Measurements from ENCODE around the gene KIAA0319L. TPM values are rescaled to one million over a fixed set of nuclear protein-coding genes. Genes with fewer than 3 reads are reported as not detected.

The KIAA0319L gene
- total and polyA plus RNA-seq, 9 donors = 26.7 to 45.9 (median 34.4) TPM

DNA sequence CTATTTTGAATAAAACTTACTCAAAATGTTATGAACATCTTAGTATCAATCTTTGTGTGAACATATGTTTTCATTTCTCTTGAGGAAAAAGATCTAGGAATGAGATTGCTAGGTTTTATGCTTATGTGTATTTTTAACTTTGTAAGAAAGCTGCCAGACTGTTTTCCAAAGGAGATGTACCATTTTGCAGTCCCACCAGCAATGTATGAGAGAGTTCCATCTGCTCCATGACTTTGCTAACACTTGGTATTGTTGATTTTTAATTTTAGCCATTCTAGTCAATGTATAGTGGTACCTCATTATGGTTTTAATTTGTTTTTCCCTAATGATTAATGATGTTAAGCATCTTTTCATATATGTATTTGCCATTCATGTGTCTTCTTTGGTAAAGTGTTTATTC is 156.2 kb downstream of the KIAA0319L start:
- Histone ChIP-seq H3K27me3 (ENCODE audit: control insufficient read depth, insufficient read depth, low read length) (no peaks in the 10 kb centered on the region), H3K4me1 (ENCODE audit: control insufficient read depth, insufficient read depth, low read length) (no peaks in the 10 kb centered on the region), H3K4me3 (ENCODE audit: low read length) (no peak overlapping the region), H3K9me3 (replicated peaks; ENCODE audit: control insufficient read depth, low read depth, low read length) (no peaks in the 10 kb centered on the region), H3K27ac (ENCODE audit: low read length) (no peak overlapping the region), H3K36me3 (ENCODE audit: control insufficient read depth, insufficient read depth, low read length) (peaks cover 29% of the 10 kb centered on the region)
- DNase-seq = no peak

DNA sequence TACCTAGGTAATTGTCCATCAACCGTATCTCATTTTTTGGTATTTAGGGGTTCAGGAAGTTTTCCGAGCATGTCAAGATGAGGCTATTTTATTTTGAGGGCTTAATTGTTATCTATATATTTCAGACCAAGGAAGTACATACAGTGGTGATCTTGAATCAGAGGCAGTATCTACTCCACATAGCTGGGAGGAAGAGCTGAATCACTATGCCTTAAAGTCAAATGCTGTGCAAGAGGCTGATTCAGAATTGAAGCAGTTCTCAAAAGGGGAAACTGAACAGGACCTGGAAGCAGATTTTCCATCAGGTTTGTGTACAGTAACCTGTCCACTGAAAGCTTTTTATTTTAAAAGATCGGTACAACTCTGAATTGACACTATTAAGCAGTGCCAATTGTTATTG is 158.5 kb downstream of the KIAA0319L start:
- H3K4me1 ChIP-seq (ENCODE audit: control insufficient read depth, insufficient read depth, low read length) = no peaks in the 10 kb centered on the region
- no CpG with 5 or more reads among the region's 3 CpGs for WGBS (ENCODE audit: insufficient coverage)
- H3K27me3 ChIP-seq (ENCODE audit: control insufficient read depth, insufficient read depth, low read length) = no peaks in the 10 kb centered on the region
- H3K27ac ChIP-seq (ENCODE audit: low read length) = no peak overlapping the region
- no peak for DNase-seq
- no peak overlapping the region for H3K4me3 ChIP-seq (ENCODE audit: low read length)
- H3K36me3 ChIP-seq (ENCODE audit: control insufficient read depth, insufficient read depth, low read length) = peaks cover 41% of the 10 kb centered on the region
- H3K9me3 ChIP-seq (replicated peaks; ENCODE audit: control insufficient read depth, low read depth, low read length) = no peaks in the 10 kb centered on the region

DNA sequence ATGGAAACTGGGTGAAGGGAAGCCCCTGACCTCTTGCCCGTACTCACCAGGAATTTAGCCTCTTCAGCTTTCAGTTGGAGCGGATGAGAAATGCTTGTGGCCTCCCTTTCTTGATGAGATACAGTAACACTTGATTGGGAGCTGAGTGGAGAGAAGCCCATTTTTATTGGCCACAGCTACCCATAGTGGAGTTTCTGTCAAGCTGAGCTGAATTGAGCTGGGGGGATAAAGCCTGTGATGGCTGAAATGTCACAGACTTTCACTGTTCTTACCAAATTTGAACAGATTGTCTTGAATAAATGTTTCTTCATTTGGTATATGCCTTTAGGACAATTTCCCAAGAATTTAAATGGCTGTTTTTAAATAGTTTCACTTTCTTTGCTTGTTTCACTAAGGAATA is 162.8 kb downstream of the KIAA0319L start:
- Histone ChIP-seq H3K4me3 (ENCODE audit: low read length) (no peak overlapping the region), H3K27ac (ENCODE audit: low read length) (no peak overlapping the region), H3K9me3 (replicated peaks; ENCODE audit: control insufficient read depth, low read depth, low read length) (no peaks in the 10 kb centered on the region), H3K36me3 (ENCODE audit: control insufficient read depth, insufficient read depth, low read length) (peaks cover 51% of the 10 kb centered on the region), H3K4me1 (ENCODE audit: control insufficient read depth, insufficient read depth, low read length) (no peaks in the 10 kb centered on the region), H3K27me3 (ENCODE audit: control insufficient read depth, insufficient read depth, low read length) (no peaks in the 10 kb centered on the region)
- no peak for DNase-seq
- WGBS (ENCODE audit: insufficient coverage) = 100% methylated on average over 2 of the region's 2 CpGs

DNA sequence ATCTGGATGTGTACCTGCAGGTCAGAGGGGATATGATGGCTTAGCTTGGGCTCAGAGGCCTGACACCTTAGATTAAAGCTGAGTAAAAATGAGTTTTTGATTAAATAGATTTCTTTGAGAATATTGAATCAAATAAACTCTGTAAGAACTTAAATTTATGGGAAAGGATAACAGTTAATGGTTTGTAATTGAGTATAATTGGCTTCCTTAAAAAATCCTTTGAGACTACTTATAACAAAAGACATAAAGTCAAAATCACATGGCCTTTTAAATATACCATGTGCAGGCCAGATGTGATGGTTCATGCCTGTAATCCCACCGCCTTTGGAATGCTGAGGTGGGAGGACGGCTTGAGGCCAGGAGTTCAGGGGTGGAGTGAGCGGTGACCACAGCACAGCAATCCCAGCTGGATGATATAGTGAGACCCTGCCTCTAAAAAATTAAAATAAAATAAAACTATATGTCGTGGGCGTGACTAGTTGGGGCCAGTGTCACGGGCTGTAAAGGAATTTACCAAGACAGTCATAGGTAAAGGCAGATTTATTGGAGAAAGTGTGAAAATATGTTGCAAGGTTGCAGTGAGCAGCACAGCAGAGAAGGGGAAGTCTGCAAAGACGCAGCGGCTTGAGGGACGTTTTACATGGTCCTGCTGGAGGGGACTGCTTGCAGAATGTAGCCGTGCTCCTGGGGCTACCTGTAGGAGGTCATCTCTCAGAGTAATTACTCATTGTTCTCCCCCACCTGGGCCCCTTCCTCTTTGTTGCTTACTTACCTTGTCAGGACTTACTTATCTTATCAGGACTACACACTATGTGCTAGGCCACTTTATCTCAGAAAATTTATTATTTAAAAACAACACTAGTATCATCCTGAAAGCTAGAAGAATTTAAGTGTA is 166.4 kb downstream of the KIAA0319L start:
- no peak for DNase-seq

DNA sequence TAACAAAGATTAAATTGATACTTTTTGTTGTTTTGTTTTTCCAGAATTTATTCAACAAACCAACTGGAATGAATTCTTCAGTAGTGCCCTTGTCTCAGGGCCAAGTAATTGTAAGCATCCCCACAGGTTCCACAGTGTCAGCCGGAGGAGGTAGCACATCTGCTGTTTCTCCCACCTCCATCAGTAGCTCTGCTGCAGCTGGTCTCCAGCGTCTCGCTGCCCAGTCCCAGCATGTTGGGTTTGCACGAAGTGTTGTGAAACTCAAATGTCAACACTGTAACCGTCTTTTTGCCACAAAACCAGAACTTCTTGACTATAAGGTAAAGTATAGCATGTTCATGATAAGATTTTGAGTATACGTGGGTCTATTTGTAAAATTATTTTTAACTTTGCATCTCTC is 170.2 kb downstream of the KIAA0319L start:
- 45% methylated on average over 1 of the region's 6 CpGs for WGBS (ENCODE audit: insufficient coverage)
- Histone ChIP-seq H3K27me3 (ENCODE audit: control insufficient read depth, insufficient read depth, low read length) (no peaks in the 10 kb centered on the region), H3K4me1 (ENCODE audit: control insufficient read depth, insufficient read depth, low read length) (no peaks in the 10 kb centered on the region), H3K36me3 (ENCODE audit: control insufficient read depth, insufficient read depth, low read length) (peaks cover 34% of the 10 kb centered on the region), H3K4me3 (ENCODE audit: low read length) (no peak overlapping the region), H3K9me3 (replicated peaks; ENCODE audit: control insufficient read depth, low read depth, low read length) (no peaks in the 10 kb centered on the region), H3K27ac (ENCODE audit: low read length) (no peak overlapping the region)
- DNase-seq = no peak

More for the DNA sequence above, 166.4 kb downstream of the KIAA0319L start:
- H3K36me3 ChIP-seq (ENCODE audit: control insufficient read depth, insufficient read depth, low read length) = peaks cover 55% of the 10 kb centered on the region
- H3K4me3 ChIP-seq (ENCODE audit: low read length) = no peak overlapping the region
- H3K9me3 ChIP-seq (replicated peaks; ENCODE audit: control insufficient read depth, low read depth, low read length) = no peaks in the 10 kb centered on the region
- no peaks in the 10 kb centered on the region for H3K27me3 ChIP-seq (ENCODE audit: control insufficient read depth, insufficient read depth, low read length)
- no peak overlapping the region for H3K27ac ChIP-seq (ENCODE audit: low read length)
- no peaks in the 10 kb centered on the region for H3K4me1 ChIP-seq (ENCODE audit: control insufficient read depth, insufficient read depth, low read length)
- WGBS (ENCODE audit: insufficient coverage) = 29% methylated on average over 5 of the region's 10 CpGs

DNA sequence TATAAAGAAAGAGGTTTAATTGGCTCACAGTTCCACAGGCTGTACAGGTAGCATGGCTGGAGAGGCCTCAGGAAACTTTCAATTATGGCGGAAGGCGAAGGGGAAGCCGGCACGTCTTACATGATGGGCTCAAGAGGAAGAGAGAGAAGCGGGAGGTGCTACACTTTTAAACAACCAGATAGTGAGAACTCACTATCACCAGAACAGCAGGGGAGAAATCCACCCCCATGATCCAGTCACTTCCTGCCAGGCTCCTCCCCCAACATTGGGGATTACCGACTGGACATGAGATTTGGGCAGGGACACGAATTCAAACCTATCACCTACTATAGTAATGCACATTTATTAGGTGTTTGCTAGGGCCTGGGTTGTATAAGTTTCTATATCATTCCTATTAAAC is 170.9 kb downstream of the KIAA0319L start:
- no peaks in the 10 kb centered on the region for H3K4me1 ChIP-seq (ENCODE audit: control insufficient read depth, insufficient read depth, low read length)
- H3K9me3 ChIP-seq (replicated peaks; ENCODE audit: control insufficient read depth, low read depth, low read length) = no peaks in the 10 kb centered on the region
- no peak overlapping the region for H3K4me3 ChIP-seq (ENCODE audit: low read length)
- 100% methylated on average over 1 of the region's 7 CpGs for WGBS (ENCODE audit: insufficient coverage)
- H3K27ac ChIP-seq (ENCODE audit: low read length) = no peak overlapping the region
- DNase-seq = no peak
- H3K36me3 ChIP-seq (ENCODE audit: control insufficient read depth, insufficient read depth, low read length) = peaks cover 34% of the 10 kb centered on the region
- no peaks in the 10 kb centered on the region for H3K27me3 ChIP-seq (ENCODE audit: control insufficient read depth, insufficient read depth, low read length)

Other genes starting within 250 kb of the KIAA0319L start
- 9.9 TPM for gene NCDN, start 396 bp upstream of the KIAA0319L start, total RNA-seq
- gene NCDN, start 396 bp upstream of the KIAA0319L start, polyA plus RNA-seq (ENCODE audit: insufficient read depth in 1 of 8, insufficient read length in 8 of 8, low replicate concordance in 1 of 8) = 10 to 100 TPM; 15.2 to 20.0 (median 16.3) TPM
- 0.40 TPM for gene TFAP2E, start 15.9 kb upstream of the KIAA0319L start, total RNA-seq
- under 1 TPM; 0.37 to 0.94 (median 0.80) TPM for gene TFAP2E, start 15.9 kb upstream of the KIAA0319L start, polyA plus RNA-seq (ENCODE audit: insufficient read depth in 1 of 8, insufficient read length in 8 of 8, low replicate concordance in 1 of 8)
- 19.8 TPM for gene PSMB2, start 84.1 kb upstream of the KIAA0319L start, total RNA-seq
- gene PSMB2, start 84.1 kb upstream of the KIAA0319L start, polyA plus RNA-seq (ENCODE audit: insufficient read depth in 1 of 8, insufficient read length in 8 of 8, low replicate concordance in 1 of 8) = 10 to 100 TPM; 53.2 to 63.9 (median 60.8) TPM
- gene C1orf216, start 161.5 kb upstream of the KIAA0319L start, total RNA-seq = 9.9 TPM
- 10 to 100 TPM in 7 of 8 donors, 1 to 10 TPM in 1; 9.3 to 17.4 (median 12.3) TPM for gene C1orf216, start 161.5 kb upstream of the KIAA0319L start, polyA plus RNA-seq (ENCODE audit: insufficient read depth in 1 of 8, insufficient read length in 8 of 8, low replicate concordance in 1 of 8)
- 5.6 TPM for gene CLSPN, start 212.6 kb upstream of the KIAA0319L start, total RNA-seq
- gene CLSPN, start 212.6 kb upstream of the KIAA0319L start, polyA plus RNA-seq (ENCODE audit: insufficient read depth in 1 of 8, insufficient read length in 8 of 8, low replicate concordance in 1 of 8) = 10 to 100 TPM in 1 of 8 donors, 1 to 10 TPM in 7; 5.2 to 10.0 (median 7.9) TPM

All from muscle of leg (tissue), 11 donors.